ENCODE measurements around the gene DYNLRB1. TPM values are rescaled to one million over a fixed set of nuclear protein-coding genes. Genes with fewer than 3 reads are reported as not detected.

DYNLRB1 gene
- total and polyA plus RNA-seq, 9 of the 15 experiments (the other 6 are each of a cell fraction or from before 2014, with no cell fraction given) = 48.7 to 358 (median 121) TPM

GRCh38 chr20:34529742-34530141 is 13.5 kb downstream of the DYNLRB1 start (continued):
- TF ChIP-seq ZNF274 (IDR thresholded peaks at IDR 0.05; ENCODE audit: borderline replicate concordance, low read depth, low read length) (no peak), ZFPM2 (CRISPR knock-in tag; IDR thresholded peaks at IDR 0.05) (no peak), POU5F1 (IDR thresholded peaks at IDR 0.05; ENCODE audit: borderline replicate concordance, low read depth, low read length, partially characterized antibody) (no peak)

- Histone ChIP-seq H3K79me2 (ENCODE audit: control insufficient read depth, insufficient read depth, low read length) (peaks cover 10% of the 10 kb centered on the region), H3K9me1 (ENCODE audit: control insufficient read depth, insufficient read depth, low read length) (no peaks in the 10 kb centered on the region), H3K4me1 (replicated peaks in 1 of 2; ENCODE audit: control insufficient read depth in 2 of 2, insufficient read depth in 2 of 2, low read length in 2 of 2) (peaks cover 7 to 9% of the 10 kb centered on the region in 2 experiments), H2AFZ (ENCODE audit: low read depth, low read length) (no peak overlapping the region), H4K20me1 (replicated peaks; ENCODE audit: control insufficient read depth, insufficient read depth, low read length) (peaks cover 10% of the 10 kb centered on the region; the same call in 1 of the 2 replicates), H3K4me3 (no peak overlapping the region), H3K36me3 (ENCODE audit: control insufficient read depth, insufficient read depth, low read length) (peaks cover 80% of the 10 kb centered on the region), H3K27me3 (ENCODE audit: control insufficient read depth in 2 of 2, insufficient read depth in 2 of 2, low read length in 2 of 2) (no peaks in the 10 kb centered on the region), H3K9ac (ENCODE audit: insufficient read depth in 1 of 2, low read depth in 2 of 2, low read length in 2 of 2) (no peak overlapping the region), H3K27ac (ENCODE audit: extremely low read depth, low read depth, low read length) (no peak overlapping the region), H3K4me2 (ENCODE audit: insufficient read depth, low read length) (no peak overlapping the region), H3K9me3 (replicated peaks; ENCODE audit: control insufficient read depth, insufficient read depth, low read depth, low read length) (no peaks in the 10 kb centered on the region; the same call in 1 of the 2 replicates)
- DNase-seq (ENCODE audit: extremely low read depth in 1 of 4, low spot score in 3 of 4) = no peak
- FAIRE-seq = no peak
- intact Hi-C loops (cut with micrococcal nuclease) (no loop called here), in situ Hi-C loops (cut with MboI) (loop anchor here (10.0 kb wide), 1 partner anchor 174 kb away; the partner anchor contains the start of gene TP53INP2)
- POLR2A ChIA-PET = interaction anchor here (0.6 to 1.3 kb wide), 5 partner anchors 15 to 1133 kb away, joined by 3 to 5 read pairs (median 3); no protein-coding TSS in a partner anchor
- WGBS (ENCODE audit: insufficient coverage, low coverage, missing lambda C conversion rate) = 81% methylated on average over 5 of the region's 5 CpGs
- ATAC-seq = no peak
- no peak for TF ChIP-seq ZNF699 (CRISPR knock-in tag; IDR thresholded peaks at IDR 0.05; ENCODE audit: insufficient replicate concordance)
- no peak for TF ChIP-seq CHD2 (IDR thresholded peaks at IDR 0.05; ENCODE audit: low read depth, low read length)
- no peak for TF ChIP-seq PRMT5 (CRISPR knock-in tag; IDR thresholded peaks at IDR 0.05)
- no peak for TF ChIP-seq PCBP1 (IDR thresholded peaks at IDR 0.05; ENCODE audit: low read depth, low read length, poor library complexity, severe bottlenecking)
- no peak for TF ChIP-seq HDAC8 (tag; IDR thresholded peaks at IDR 0.05)
- TF ChIP-seq TGIF2 (CRISPR knock-in tag; IDR thresholded peaks at IDR 0.05) = no peak
- TF ChIP-seq PHF21A (IDR thresholded peaks at IDR 0.05; ENCODE audit: borderline replicate concordance, low read depth) = no peak
- BruUV-seq (replicated peaks) = no TSS peak
- CTCF ChIA-PET (ENCODE audit: low intra/inter-chr PET ratio) = no interaction called here
These were observed 14.1 kb downstream of the DYNLRB1 start for GRCh38 chr20:34530342-34530741.

Measured in K562 (cell line).